ENCODE results near the gene PRKCA.

Gene PRKCA

GRCh38 chr17:66593116-66593515 is 290.7 kb downstream of the PRKCA start:
- Histone ChIP-seq H3K9me2 (replicated peaks; ENCODE audit: control insufficient read depth, low read length) (no peaks in the 10 kb centered on the region), H3F3A (ENCODE audit: control insufficient read depth, insufficient read depth) (no peaks in the 10 kb centered on the region), H3K9me3 (ENCODE audit: control insufficient read depth, insufficient read depth, low read length) (no peaks in the 10 kb centered on the region), H3K79me2 (ENCODE audit: control insufficient read depth, low read length) (no peaks in the 10 kb centered on the region), H4K20me1 (ENCODE audit: control insufficient read depth, insufficient read depth, low read depth, low read length) (no peaks in the 10 kb centered on the region), H3K4me1 (ENCODE audit: control insufficient read depth, low read length) (peaks cover under 1% of the 10 kb centered on the region; the same call in 1 of the 2 replicates), H3K4me2 (ENCODE audit: low read length) (no peak overlapping the region), H3K27me3 (ENCODE audit: control insufficient read depth, low read length) (no peaks in the 10 kb centered on the region), H3K27ac (ENCODE audit: low read depth, low read length) (no peak overlapping the region), H3K4me3 (ENCODE audit: low read length) (no peak overlapping the region), H3K36me3 (ENCODE audit: control insufficient read depth, low read length) (no peaks in the 10 kb centered on the region)
- TF ChIP-seq EZH2phosphoT487 (IDR thresholded peaks at IDR 0.05; ENCODE audit: borderline replicate concordance, low read length), result no peak
- no peak for TF ChIP-seq CTCF (IDR thresholded peaks at IDR 0.05; ENCODE audit: low read depth, low read length, poor library complexity, severe bottlenecking)

GRCh38 chr17:66595893-66596292 is 293.5 kb downstream of the PRKCA start:
- TF ChIP-seq EZH2phosphoT487 (IDR thresholded peaks at IDR 0.05; ENCODE audit: borderline replicate concordance, low read length) (no peak), CTCF (IDR thresholded peaks at IDR 0.05; ENCODE audit: low read depth, low read length, poor library complexity, severe bottlenecking) (no peak)
- H3K4me1 ChIP-seq (ENCODE audit: control insufficient read depth, low read length), result no peaks in the 10 kb centered on the region
- no peaks in the 10 kb centered on the region for H3K27me3 ChIP-seq (ENCODE audit: control insufficient read depth, low read length)
- H3K9me2 ChIP-seq (replicated peaks; ENCODE audit: control insufficient read depth, low read length), result no peaks in the 10 kb centered on the region
- H3K9me3 ChIP-seq (ENCODE audit: control insufficient read depth, insufficient read depth, low read length), result no peaks in the 10 kb centered on the region
- no peaks in the 10 kb centered on the region for H3K79me2 ChIP-seq (ENCODE audit: control insufficient read depth, low read length)
- no peak overlapping the region for H3K27ac ChIP-seq (ENCODE audit: low read depth, low read length)
- H3F3A ChIP-seq (ENCODE audit: control insufficient read depth, insufficient read depth), result no peaks in the 10 kb centered on the region
- no peaks in the 10 kb centered on the region for H4K20me1 ChIP-seq (ENCODE audit: control insufficient read depth, insufficient read depth, low read depth, low read length)
- H3K4me3 ChIP-seq (ENCODE audit: low read length), result no peak overlapping the region
- H3K4me2 ChIP-seq (ENCODE audit: low read length), result no peak overlapping the region
- no peaks in the 10 kb centered on the region for H3K36me3 ChIP-seq (ENCODE audit: control insufficient read depth, low read length)

- H3K9me2 ChIP-seq (replicated peaks; ENCODE audit: control insufficient read depth, low read length), result no peaks in the 10 kb centered on the region
- H3K9me3 ChIP-seq (ENCODE audit: control insufficient read depth, insufficient read depth, low read length), result no peaks in the 10 kb centered on the region
- no peaks in the 10 kb centered on the region for H3F3A ChIP-seq (ENCODE audit: control insufficient read depth, insufficient read depth)
- H3K4me3 ChIP-seq (ENCODE audit: low read length), result no peak overlapping the region
- H3K27me3 ChIP-seq (ENCODE audit: control insufficient read depth, low read length), result no peaks in the 10 kb centered on the region
- H3K4me2 ChIP-seq (ENCODE audit: low read length), result no peak overlapping the region
- no peaks in the 10 kb centered on the region for H3K79me2 ChIP-seq (ENCODE audit: control insufficient read depth, low read length)
- H3K36me3 ChIP-seq (ENCODE audit: control insufficient read depth, low read length), result no peaks in the 10 kb centered on the region
- TF ChIP-seq EZH2phosphoT487 (IDR thresholded peaks at IDR 0.05; ENCODE audit: borderline replicate concordance, low read length) (no peak), CTCF (IDR thresholded peaks at IDR 0.05; ENCODE audit: low read depth, low read length, poor library complexity, severe bottlenecking) (no peak)
- no peaks in the 10 kb centered on the region for H3K4me1 ChIP-seq (ENCODE audit: control insufficient read depth, low read length)
- H3K27ac ChIP-seq (ENCODE audit: low read depth, low read length), result no peak overlapping the region
- no peaks in the 10 kb centered on the region for H4K20me1 ChIP-seq (ENCODE audit: control insufficient read depth, insufficient read depth, low read depth, low read length)
Observed at GRCh38 chr17:66602659-66603384, 300.4 kb downstream of the PRKCA start.

Data from DOHH2 (cell line).